ENCODE results near the gene POLR3A.
"Not testable (repeated sequence)": the region's sequence is repeated elsewhere in the genome, so short reads cannot be mapped to it uniquely, and the experiment has no call there.

POLR3A gene

DNA sequence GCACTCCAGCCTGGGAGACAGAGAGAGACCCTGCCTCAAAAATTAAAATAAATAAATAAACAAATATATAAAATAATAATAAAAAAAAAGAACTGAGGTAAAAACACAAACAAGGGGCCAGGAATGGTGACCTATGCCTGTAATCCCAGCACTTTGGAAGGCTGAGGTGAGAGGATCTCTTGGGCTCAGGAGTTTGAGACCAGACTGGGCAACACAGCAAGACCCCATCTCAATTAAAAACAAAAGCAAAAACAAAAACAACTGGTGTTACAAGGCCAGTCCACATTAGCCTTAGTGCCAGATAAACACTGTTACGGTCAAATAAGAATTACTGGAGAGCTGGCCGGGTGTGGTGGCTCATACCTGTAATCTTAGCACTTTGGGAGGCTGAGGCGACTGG lies 5.6 kb downstream of the POLR3A start:
- DNase-seq (ENCODE audit: low read depth in 2 of 3, low spot score in 1 of 3), result no peak

DNA sequence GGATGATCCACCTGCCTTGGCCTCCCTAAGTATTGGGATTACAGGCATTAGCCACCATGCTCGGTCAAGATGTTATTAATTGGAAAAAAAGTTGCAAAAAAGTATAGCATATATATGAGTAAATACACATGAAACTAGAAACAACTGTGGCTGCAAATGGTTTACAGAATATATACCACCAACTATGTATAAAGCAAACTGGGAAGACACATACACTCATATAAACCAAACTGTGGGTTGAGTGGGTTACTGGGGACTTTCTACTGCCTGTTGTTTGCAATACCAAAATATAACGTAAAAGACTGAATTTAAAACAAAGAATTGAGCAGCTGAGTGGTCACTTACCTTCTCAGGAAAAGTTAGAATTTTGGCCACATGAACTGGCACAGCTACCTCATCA lies 8.1 kb downstream of the POLR3A start:
- no peak for DNase-seq (ENCODE audit: low read depth in 2 of 3, low spot score in 1 of 3)

DNA sequence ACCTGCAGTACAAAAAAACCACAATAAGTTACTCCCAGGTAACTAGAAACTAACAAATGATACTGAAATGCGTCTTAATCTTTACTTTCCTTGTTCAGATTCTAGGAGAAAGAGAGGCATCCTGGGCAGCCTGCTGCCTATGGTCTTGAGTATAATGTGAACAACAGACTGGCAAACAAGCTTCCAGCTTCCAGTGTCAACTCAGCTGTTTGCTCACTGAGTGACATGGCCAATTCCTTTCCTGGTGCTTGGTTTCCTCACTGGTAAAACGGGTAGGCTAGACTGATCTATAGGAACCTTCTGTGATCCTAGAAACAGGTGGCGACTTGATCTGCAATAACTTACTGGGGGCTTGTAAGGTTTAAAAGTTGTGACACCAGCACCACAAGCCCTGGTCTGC lies 10.1 kb downstream of the POLR3A start:
- no peak for DNase-seq (ENCODE audit: low read depth in 2 of 3, low spot score in 1 of 3)

DNA sequence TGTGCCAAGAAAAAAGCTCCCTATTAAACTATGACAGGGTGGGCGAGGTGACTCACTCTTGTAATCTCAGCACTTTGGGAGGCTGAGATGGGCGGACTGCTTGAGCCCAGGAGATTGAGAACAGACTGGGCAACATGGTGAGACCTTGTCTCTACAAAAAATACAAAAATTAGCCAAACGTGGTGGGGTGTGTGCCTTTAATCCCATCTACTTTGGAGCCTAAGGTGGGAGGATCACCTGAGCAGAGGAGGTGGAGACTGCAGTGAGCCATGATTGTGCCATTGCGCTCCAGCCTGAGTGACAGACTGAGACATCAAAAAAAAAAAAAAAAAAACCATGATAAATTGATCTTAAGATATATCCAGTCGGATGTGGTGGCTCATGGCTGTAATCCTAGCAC lies 11.5 kb downstream of the POLR3A start:
- no peak for DNase-seq (ENCODE audit: low read depth in 2 of 3, low spot score in 1 of 3)

DNA sequence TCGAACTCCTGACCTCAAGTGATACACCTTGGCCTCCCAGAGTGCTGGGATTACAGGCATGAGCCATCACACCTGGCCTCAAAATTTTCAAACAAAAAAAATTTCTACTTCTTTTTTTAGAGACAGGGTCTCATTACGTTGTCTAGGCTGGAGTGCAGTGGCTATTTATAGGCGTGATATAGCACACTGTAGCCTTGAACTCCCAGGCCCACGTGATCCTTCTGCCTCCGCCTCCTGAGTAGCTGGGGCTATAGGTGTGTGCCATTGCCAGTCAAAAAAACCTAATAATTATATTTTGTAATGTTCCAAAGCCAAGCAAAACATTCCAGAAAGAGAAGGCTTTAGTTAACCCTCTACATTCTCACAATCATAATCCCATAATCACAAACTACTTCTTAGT lies 13.8 kb downstream of the POLR3A start:
- DNase-seq (ENCODE audit: low read depth in 2 of 3, low spot score in 1 of 3), result no peak

DNA sequence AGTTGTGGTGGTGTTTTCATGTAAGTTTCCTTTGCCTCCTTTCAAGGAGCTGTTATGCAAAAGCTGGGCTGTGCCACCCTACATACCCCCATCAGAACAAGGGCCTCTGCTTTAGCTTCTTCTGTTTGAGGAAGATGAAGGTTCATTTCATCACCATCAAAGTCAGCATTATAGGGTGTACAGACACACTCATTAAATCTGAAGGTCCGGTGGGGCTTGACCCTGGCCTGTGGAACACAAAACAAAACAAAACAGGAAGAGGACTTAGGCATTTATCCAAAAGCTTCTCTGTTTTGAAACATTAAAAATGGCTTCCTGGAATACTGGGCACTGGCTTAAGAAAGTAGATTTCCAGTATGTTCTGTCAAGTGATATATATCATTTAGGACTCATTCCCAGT lies 15.8 kb downstream of the POLR3A start:
- no peak for DNase-seq (ENCODE audit: low read depth in 2 of 3, low spot score in 1 of 3)

DNA sequence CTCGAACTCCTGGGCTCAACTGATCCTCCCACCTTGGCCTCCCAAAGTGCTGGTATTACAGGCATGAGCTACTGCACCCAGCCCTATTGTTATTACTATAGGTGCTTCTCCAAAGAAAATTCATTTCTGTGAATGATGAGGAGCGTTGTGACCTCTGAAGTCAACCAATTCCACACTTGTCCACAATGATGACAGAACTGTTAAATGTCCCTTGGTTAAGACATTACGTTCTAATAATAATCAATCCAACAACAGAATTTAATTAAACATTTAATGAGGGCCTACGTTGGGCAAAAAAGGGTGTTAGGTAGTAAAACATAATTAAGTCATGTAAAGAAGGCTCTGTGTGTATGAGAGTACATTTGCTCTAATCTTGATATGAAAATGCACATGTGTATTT lies 18.2 kb downstream of the POLR3A start:
- DNase-seq (ENCODE audit: low read depth in 2 of 3, low spot score in 1 of 3), result no peak

DNA sequence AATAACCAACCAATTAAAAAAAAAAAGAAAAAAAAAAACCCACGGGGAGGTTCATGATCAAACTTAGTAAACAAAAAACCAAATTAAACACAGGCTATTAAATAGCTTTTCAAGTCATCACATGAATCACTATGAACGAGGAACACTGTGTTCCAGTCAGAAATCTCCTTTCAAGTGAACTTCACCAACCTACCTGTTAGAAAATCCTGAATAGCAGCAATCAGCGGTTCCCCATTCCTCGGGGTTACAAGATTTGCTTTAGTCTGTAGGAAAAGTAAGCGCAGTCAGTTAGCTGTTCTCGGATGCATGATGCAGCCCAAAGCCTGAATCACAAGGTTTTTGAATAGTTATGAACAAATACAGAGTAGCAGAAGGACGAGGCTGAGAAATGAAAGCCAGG lies 19.0 kb downstream of the POLR3A start:
- no peak for DNase-seq (ENCODE audit: low read depth in 2 of 3, low spot score in 1 of 3)

DNA sequence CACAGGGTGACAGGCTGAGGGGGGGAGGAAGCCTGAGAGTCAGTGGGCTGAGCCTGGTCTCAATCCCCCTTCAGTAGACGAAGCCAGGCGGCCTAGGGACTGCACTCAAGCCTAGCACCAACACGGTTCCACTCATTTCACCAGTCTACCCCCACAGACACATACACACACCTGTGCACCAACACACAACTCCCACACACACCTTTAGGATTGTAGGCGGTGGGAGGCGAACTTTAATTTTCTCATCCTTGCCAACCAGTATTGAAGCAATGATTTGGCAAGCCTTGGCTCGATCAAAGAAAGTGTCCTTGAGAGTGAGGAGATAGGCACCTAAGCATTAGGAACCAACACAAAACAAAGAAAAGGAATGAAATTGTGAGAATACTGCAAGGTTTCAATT lies 19.7 kb downstream of the POLR3A start:
- DNase-seq (ENCODE audit: low read depth in 2 of 3, low spot score in 1 of 3), result no peak

DNA sequence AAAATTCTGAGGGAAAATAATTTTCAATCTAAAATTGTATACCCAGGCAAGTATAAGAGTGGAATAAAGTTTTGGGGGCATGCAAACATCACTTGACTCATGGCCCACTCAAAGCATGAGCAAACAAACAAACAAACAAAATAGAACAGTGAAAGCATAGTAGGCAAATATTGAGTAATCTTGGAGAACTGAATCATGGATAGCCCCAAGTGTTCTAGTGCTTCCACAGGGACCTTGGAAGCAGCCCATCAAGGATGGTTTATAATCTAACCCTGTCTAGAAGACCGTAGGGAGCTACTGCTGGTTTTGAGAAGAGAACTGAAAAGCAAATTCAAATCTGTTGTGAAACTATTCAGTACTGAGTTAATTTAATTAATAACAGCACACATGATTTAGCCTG lies 22.1 kb downstream of the POLR3A start:
- no peak for DNase-seq (ENCODE audit: low read depth in 2 of 3, low spot score in 1 of 3)

DNA sequence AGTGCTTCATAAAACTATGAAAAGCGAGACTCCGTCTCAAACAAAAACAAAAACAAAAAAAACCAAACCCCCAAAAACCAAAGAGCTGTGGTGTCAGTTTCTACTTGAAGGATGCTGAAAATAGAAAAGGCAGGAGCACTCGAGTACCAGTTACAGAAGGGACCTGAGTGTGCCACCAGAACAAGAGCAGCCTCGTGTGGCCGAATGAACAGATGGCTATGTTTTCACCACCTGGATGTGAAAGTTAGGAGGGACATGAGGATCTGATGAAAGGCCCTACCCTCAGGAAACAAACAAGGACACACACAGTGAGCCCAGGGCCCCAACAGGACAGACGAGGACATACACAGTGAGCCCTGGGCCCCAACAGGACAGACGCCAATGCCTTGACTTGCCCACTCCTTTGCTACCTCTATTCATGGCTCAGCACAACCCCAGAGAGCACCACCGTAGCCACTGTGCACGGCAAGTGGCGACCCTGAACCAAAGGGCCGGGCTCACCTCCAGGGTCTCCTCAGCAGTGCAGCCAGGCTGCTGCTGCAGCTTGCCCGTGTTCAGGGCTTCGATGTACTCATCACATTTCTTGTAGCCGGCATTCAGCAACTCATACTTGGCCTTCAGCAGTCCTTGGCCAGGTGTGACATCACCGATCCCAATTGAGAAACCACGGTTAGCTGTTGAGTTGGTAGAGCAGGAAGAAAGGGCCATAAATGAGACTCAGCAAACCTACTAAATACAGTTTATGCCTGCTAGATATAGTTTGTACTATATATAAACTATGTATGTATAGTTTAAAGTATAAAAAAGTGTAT lies 24.9 kb downstream of the POLR3A start:
- no peak for DNase-seq (ENCODE audit: low read depth in 2 of 3, low spot score in 1 of 3)

DNA sequence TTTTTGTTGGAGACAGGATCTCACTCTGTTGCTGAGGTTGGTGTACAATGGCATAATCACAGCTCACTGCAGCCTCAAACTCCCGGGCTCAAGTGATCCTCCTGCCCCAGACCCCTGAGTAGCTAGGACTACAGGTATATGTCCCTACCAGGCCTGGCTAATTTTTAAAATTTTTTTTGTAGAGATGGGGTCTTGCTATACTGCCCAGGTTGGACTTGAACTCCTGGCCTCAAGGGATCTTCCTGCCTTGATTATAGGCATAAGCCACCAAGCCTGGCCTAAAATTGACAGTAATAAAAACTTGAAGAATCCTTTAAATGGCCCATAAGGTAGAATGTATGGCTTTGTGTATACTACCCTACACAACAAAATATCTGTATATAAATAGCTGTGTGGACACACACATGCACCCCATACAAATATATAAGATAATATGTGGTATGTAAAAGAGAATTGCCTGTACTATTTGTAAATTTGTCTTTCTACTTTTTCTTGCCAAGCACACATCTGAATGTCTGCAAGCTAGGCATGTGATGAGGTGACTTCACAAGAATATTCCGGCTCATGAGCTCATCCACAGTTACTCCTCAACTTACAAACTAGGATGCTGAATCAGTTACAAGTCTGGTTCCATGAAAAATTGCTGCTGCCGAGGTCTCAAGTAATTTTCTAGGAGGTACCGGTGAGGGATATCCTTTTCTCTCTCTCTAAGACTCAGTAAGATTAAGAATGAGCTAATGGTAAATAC lies 26.6 kb downstream of the POLR3A start:
- DNase-seq (ENCODE audit: low read depth in 2 of 3, low spot score in 1 of 3), result no peak

DNA sequence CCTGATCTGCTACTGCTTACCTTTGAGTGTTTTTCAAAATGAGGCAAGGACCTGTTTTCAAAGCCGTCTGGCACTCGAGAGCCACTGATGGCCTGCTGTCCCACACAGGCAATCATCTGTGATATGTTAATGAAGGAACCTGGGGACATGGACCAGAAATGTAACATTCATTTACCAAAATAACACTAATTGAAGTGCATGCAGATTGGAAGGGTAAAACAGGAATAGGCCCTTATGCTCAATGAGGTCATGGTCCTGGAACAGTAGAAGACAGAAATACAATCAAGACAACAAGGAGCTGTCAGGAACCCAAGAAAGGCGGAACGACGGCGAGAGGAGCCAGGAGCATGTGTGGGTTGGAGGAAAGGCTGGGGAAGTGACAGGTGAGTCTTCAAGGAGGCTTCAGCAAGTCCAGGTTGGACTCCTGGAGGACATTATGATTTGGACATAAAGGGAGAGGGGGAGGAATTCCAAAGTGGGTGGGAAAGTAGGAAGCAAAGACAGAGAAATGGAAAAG lies 28.3 kb downstream of the POLR3A start:
- no peak for DNase-seq (ENCODE audit: low read depth in 2 of 3, low spot score in 1 of 3)

DNA sequence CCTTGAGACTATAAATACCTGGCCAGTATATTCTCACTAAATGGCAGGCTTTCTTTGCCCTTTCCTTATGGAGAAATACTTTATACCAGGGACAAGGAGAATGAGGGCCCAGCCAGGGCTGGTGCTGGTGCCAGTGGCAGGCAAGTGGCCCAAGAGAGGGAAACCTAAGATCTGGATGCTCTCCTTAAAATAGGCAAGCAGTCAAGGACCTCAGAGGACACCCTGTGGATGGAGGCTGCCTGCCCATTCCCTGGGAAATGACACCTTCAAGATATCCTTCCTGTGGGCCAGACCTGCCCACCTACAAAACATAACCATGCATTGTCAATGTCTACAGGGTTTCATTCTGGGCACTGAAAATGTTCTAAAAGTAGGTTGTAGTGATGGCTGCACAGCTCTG lies 29.1 kb downstream of the POLR3A start:
- no peak for DNase-seq (ENCODE audit: low read depth in 2 of 3, low spot score in 1 of 3)

DNA sequence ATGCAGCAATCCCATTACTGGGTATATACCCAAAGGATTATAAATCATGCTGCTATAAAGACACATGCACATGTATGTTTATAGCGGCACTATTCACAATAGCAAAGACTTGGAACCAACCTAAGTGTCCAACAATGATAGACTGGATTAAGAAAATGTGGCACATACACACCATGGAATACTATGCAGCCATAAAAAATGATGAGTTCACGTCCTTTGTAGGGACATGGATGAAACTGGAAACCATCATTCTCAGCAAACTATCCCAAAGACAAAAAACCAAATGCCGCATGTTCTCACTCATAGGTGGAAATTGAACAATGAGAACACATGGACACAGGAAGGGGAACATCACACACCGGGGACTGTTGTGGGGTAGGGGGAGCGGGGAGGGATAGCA lies 30.5 kb downstream of the POLR3A start:
- DNase-seq (ENCODE audit: low read depth in 2 of 3, low spot score in 1 of 3), result not testable (repeated sequence)

DNA sequence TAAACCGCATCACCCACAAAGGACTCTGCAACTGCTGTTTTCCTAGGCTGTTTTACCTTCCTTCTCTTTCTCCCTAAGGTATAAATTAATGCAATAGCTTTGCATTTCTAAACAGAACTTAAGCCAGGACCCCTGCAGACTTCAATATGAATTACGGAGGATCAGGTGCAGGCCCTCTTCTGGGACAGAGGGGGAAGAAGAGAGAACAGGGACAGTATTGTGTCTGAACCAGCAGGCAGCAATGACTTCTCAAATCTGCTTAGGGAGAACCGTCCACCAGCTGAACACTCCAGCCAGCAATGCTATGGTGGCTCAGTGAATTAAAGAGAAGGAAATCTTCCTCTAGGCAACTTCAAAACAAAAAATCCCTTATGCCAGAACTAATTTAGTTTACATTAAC lies 35.7 kb downstream of the POLR3A start:
- DNase-seq (ENCODE audit: low read depth in 2 of 3, low spot score in 1 of 3), result no peak

DNA sequence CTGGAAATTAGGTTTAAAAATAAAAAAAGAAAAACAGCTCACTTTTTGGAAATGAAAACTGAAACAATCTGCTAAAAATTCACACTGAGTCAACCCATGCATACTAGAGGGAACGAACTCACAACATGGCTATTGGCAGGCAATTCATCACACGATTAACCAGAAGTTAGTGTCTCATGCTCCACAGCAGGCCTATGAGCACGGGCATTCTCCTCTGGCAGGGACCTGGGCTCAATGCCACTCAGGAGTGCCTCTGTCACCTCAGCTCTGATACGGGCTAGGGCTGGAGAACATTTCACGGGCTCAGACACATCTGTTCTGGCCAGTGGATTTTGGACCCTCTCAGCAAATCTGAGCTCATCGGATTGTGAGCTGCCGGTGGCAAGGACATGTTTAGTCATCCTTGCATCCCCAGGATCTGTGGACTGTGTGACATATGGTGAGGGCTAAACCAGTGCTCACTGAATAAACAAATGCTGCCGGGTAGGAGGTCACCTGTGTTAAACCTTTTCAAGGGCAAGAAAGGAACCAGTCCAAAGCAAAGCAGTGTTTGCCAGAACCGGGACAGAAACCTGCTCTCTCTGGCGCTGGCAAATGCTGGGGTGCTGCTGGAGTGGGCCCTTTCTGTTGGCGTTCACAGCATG lies 40.1 kb downstream of the POLR3A start:
- no peak for DNase-seq (ENCODE audit: low read depth in 2 of 3, low spot score in 1 of 3)

DNA sequence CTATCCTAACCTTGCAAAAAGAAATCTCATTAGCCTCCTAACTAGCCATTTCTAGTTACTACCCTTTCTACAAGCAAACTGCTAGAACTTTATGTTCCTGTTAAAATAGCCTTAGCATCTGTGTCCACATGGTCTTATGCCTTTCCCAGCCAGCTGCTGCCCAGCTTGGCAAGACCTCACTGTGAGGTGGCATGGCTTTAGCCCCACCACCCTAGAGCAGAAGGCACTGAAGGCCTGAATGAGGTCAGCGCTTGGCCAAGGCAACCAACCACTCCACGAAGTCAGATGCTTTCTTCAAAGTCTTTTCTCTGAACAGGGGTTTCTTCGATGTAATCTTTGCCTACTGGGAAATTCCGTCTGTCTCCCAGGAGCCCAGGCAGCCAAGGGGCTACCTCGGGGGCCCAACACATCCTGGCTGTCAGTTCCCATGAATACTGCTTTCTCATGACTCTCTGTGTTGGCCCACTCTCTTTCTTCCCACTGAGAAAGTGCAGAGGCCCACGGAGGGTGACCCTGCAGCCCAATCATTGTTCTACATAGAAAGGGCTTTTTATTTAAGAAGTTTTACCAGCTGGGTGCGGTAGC lies 41.6 kb downstream of the POLR3A start:
- no peak for DNase-seq (ENCODE audit: low read depth in 2 of 3, low spot score in 1 of 3)

DNA sequence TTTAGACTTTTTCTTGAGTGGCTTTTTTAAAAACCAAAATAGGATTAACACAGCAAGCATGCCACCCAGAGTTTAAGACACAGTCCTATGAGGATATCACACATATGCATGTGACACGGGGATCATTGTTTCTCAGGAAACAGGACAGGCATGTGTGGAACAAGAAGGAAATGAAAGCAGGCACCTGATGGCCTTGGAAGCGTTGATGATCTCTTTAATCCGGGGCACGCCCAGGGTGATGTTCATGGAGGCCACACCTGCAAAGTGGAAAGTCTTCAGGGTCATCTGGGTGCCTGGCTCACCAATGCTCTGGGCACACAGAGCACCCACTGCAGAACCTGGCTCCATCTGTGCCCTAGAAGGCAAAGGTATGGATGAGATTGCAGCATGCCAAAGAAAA lies 44.3 kb downstream of the POLR3A start:
- DNase-seq (ENCODE audit: low read depth in 2 of 3, low spot score in 1 of 3), result no peak

DNA sequence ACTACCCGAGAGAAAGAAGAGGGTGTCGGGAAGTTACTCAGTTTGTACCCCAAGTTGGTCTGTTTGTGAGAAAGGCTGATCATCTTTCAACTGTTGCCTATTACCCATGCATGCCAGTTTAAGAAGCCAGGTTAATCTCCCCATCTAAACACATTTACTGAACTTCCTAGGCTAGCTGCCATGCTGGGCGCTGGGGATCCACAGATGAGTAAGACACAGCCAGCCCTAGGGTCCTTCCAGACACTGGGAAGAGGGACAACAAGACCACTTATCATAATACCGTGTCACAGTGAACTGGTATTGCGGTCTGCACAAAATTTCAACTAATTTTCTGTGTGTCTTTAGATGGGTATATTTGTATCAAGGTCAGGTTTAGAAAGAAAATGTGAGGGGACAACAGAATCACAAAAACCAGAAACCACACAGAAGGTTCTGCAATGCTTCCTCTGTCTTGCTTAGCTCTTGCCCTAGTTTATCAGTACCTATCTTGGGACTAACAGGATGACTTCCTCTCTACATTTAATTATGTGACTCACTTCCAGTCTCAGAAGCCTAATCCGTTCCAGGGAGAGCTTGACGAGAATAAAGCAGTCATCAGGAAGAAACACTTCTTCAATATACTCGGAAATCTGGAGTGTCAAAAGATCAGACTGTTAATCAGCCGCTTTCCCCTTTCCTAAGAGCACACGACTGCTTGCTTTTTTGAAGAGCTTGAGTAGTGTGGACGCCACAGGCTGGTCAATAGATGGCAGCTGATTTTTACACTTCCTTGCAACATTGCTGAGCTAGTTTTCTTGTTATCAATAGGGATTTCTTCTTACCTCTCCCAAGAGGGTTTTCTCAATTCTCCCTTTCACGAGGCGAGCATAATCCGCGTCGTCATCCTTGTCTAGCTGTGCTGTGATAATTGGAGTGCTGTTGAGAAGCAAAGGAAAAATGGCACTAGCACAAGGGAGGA lies 45.7 kb downstream of the POLR3A start:
- DNase-seq (ENCODE audit: low read depth in 2 of 3, low spot score in 1 of 3), result no peak

DNA sequence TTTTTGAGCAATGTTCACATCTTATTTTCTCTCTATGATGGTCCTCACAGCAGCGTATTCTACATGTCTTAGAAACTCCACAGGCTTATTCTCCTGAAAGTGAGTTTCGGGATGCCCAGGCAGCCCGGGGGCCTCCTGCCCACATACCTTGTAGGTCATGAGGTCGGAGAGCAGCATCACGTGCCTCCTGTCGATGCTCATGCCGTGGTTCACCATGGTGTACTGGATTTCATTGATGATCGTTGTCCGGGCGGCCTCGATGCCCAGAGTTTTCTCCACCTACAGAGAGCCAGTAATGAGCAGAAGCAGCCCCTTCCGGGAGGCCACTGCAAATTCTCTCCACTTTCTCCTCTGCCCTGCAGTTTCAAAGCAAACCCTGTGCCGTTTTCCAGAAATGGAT lies 48.0 kb downstream of the POLR3A start:
- no peak for DNase-seq (ENCODE audit: low read depth in 2 of 3, low spot score in 1 of 3)

Data from stimulated activated CD4-positive, alpha-beta T cell treated with anti-CD3 and anti-CD28 coated beads, Interleukin-12 subunit alpha, Interleukin-12 subunit beta, amount 100 ng/mL, for 48 hours (primary cell).